ENCODE results near the gene CRAT. TPM values are rescaled to one million over a fixed set of nuclear protein-coding genes. Genes with fewer than 3 reads are reported as not detected.
"Not testable (repeated sequence)": the region's sequence is repeated elsewhere in the genome, so short reads cannot be mapped to it uniquely, and the experiment has no call there.

The CRAT gene
- total RNA-seq, 2 experiments from 2014 or later, result 14.1 to 17.6 TPM

- Mint-ChIP-seq H3K4me3 (no peak overlapping the region), H3K27me3 (no peaks in the 10 kb centered on the region), H3K36me3 (peaks cover 12% of the 10 kb centered on the region), H3K9me3 (ENCODE audit: low read depth) (no peaks in the 10 kb centered on the region), H3K4me1 (peaks cover 28% of the 10 kb centered on the region), H3K27ac (no peak overlapping the region)
- CTCF ChIA-PET, result interaction anchor here (1.2 to 14.9 kb wide), 5 partner anchors 9 to 486 kb away, joined by 3 to 254 read pairs (median 4); partner anchors contain the start of genes C9orf50 and NTMT1
- DNase-seq, result no peak
- ATAC-seq, result no peak
Measured at GRCh38 chr9:129136446-129137035, 25.9 kb upstream of the CRAT start.

GRCh38 chr9:129135476-129135875 lies 24.9 kb upstream of the CRAT start:
- H3K36me3 Mint-ChIP-seq, result peaks cover 18% of the 10 kb centered on the region
- H3K4me1 Mint-ChIP-seq, result peaks cover 22% of the 10 kb centered on the region

GRCh38 chr9:129133082-129133481 lies 22.5 kb upstream of the CRAT start:
- H3K36me3 Mint-ChIP-seq, result peaks cover 23% of the 10 kb centered on the region

More at GRCh38 chr9:129135476-129135875, 24.9 kb upstream of the CRAT start:
- no peak overlapping the region for H3K27ac Mint-ChIP-seq
- no peak overlapping the region for H3K4me3 Mint-ChIP-seq
- CTCF ChIA-PET, result interaction anchor here (1.0 to 14.9 kb wide), 5 partner anchors 8 to 487 kb away, joined by 3 to 254 read pairs (median 4); partner anchors contain the start of genes C9orf50 and NTMT1
- no peaks in the 10 kb centered on the region for H3K27me3 Mint-ChIP-seq
- DNase-seq, result no peak
- no peak for ATAC-seq
- no peaks in the 10 kb centered on the region for H3K9me3 Mint-ChIP-seq (ENCODE audit: low read depth)

GRCh38 chr9:129131300-129132145 lies 20.9 kb upstream of the CRAT start:
- Mint-ChIP-seq H3K9me3 (ENCODE audit: low read depth) (no peaks in the 10 kb centered on the region), H3K27ac (no peak overlapping the region), H3K36me3 (peaks cover 23% of the 10 kb centered on the region), H3K4me3 (no peak overlapping the region), H3K27me3 (no peaks in the 10 kb centered on the region), H3K4me1 (peaks cover 9% of the 10 kb centered on the region)
- CTCF ChIA-PET, result interaction anchor here (0.6 to 14.9 kb wide), 56 partner anchors 9 to 660 kb away, joined by 3 to 254 read pairs (median 4); partner anchors contain the start of genes C9orf50, DOLPP1, IER5L and NTMT1
- ATAC-seq (peak; percentile 97), DNase-seq (peak; percentile 89)

More at GRCh38 chr9:129133082-129133481, 22.5 kb upstream of the CRAT start:
- CTCF ChIA-PET, result interaction anchor here (0.6 to 14.9 kb wide), 7 partner anchors 8 to 489 kb away, joined by 3 to 254 read pairs (median 18); partner anchors contain the start of genes C9orf50 and NTMT1
- Mint-ChIP-seq H3K9me3 (ENCODE audit: low read depth) (no peaks in the 10 kb centered on the region), H3K4me1 (peaks cover 9% of the 10 kb centered on the region), H3K4me3 (no peak overlapping the region), H3K27ac (no peak overlapping the region), H3K27me3 (no peaks in the 10 kb centered on the region)
- no peak for DNase-seq
- no peak for ATAC-seq

GRCh38 chr9:129130791-129131190 lies 20.2 kb upstream of the CRAT start:
- Mint-ChIP-seq H3K27me3 (no peaks in the 10 kb centered on the region), H3K4me3 (no peak overlapping the region), H3K36me3 (peaks cover 26% of the 10 kb centered on the region), H3K4me1 (peaks cover 9% of the 10 kb centered on the region), H3K27ac (no peak overlapping the region), H3K9me3 (ENCODE audit: low read depth) (no peaks in the 10 kb centered on the region)
- ATAC-seq (no peak), DNase-seq (no peak)
- CTCF ChIA-PET, result interaction anchor here (0.6 to 14.9 kb wide), 22 partner anchors 10 to 929 kb away, joined by 3 to 254 read pairs (median 5); partner anchors contain the start of genes C9orf50, DOLPP1, NTMT1 and PTPA

GRCh38 chr9:129130271-129130670 lies 19.7 kb upstream of the CRAT start:
- not testable (repeated sequence) for H3K27me3 Mint-ChIP-seq; H3K9me3 Mint-ChIP-seq (ENCODE audit: low read depth); H3K27ac Mint-ChIP-seq; H3K4me3 Mint-ChIP-seq; H3K4me1 Mint-ChIP-seq; ATAC-seq; DNase-seq
- CTCF ChIA-PET, result interaction anchor here (0.6 to 14.9 kb wide), 12 partner anchors 11 to 928 kb away, joined by 3 to 254 read pairs (median 12); partner anchors contain the start of genes C9orf50, DOLPP1, NTMT1 and PTPA
- peaks cover 26% of the 10 kb centered on the region for H3K36me3 Mint-ChIP-seq

GRCh38 chr9:129128689-129129088 lies 18.1 kb upstream of the CRAT start:
- no peak for ATAC-seq
- H3K4me3 Mint-ChIP-seq, result no peak overlapping the region
- DNase-seq, result no peak
- H3K27ac Mint-ChIP-seq, result no peak overlapping the region
- H3K36me3 Mint-ChIP-seq, result peaks cover 27% of the 10 kb centered on the region
- CTCF ChIA-PET, result interaction anchor here (1.1 to 14.9 kb wide), 3 partner anchors 12 to 494 kb away, joined by 3 to 254 read pairs (median 214); partner anchors contain the start of genes C9orf50 and NTMT1
- no peaks in the 10 kb centered on the region for H3K9me3 Mint-ChIP-seq (ENCODE audit: low read depth)
- peaks cover 9% of the 10 kb centered on the region for H3K4me1 Mint-ChIP-seq
- no peaks in the 10 kb centered on the region for H3K27me3 Mint-ChIP-seq

GRCh38 chr9:129126749-129127618 lies 16.4 kb upstream of the CRAT start:
- CTCF ChIA-PET, result interaction anchor here (0.9 to 14.1 kb wide), 4 partner anchors 14 to 498 kb away, joined by 3 to 254 read pairs (median 4); no protein-coding TSS in a partner anchor
- DNase-seq (no peak), ATAC-seq (no peak)
- peaks cover 8% of the 10 kb centered on the region for H3K4me1 Mint-ChIP-seq
- H3K9me3 Mint-ChIP-seq (ENCODE audit: low read depth), result no peaks in the 10 kb centered on the region
- H3K27me3 Mint-ChIP-seq, result no peaks in the 10 kb centered on the region
- no peak overlapping the region for H3K4me3 Mint-ChIP-seq
- no peak overlapping the region for H3K27ac Mint-ChIP-seq
- H3K36me3 Mint-ChIP-seq, result peaks cover 24% of the 10 kb centered on the region

GRCh38 chr9:129125478-129125877 lies 14.9 kb upstream of the CRAT start:
- CTCF ChIA-PET, result interaction anchor here (0.6 to 14.1 kb wide), 4 partner anchors 15 to 526 kb away, joined by 3 to 254 read pairs (median 3); no protein-coding TSS in a partner anchor
- no peak overlapping the region for H3K27ac Mint-ChIP-seq
- H3K27me3 Mint-ChIP-seq, result no peaks in the 10 kb centered on the region
- DNase-seq, result no peak
- ATAC-seq, result no peak
- no peaks in the 10 kb centered on the region for H3K4me1 Mint-ChIP-seq
- no peaks in the 10 kb centered on the region for H3K9me3 Mint-ChIP-seq (ENCODE audit: low read depth)
- peaks cover 30% of the 10 kb centered on the region for H3K36me3 Mint-ChIP-seq
- H3K4me3 Mint-ChIP-seq, result no peak overlapping the region

- no peak overlapping the region for H3K4me3 Mint-ChIP-seq
- no peak overlapping the region for H3K27ac Mint-ChIP-seq
- H3K4me1 Mint-ChIP-seq, result no peaks in the 10 kb centered on the region
- no peaks in the 10 kb centered on the region for H3K9me3 Mint-ChIP-seq (ENCODE audit: low read depth)
- no peaks in the 10 kb centered on the region for H3K27me3 Mint-ChIP-seq
- no peak for DNase-seq
- CTCF ChIA-PET, result interaction anchor here (1.2 to 14.1 kb wide), 3 partner anchors 12 to 49 kb away, joined by 3 to 254 read pairs (median 3); no protein-coding TSS in a partner anchor
- peaks cover 30% of the 10 kb centered on the region for H3K36me3 Mint-ChIP-seq
- ATAC-seq, result no peak
Measured at GRCh38 chr9:129124506-129125069, 14.0 kb upstream of the CRAT start.

- H3K9me3 Mint-ChIP-seq (ENCODE audit: low read depth); H3K4me1 Mint-ChIP-seq; DNase-seq; H3K4me3 Mint-ChIP-seq; H3K27ac Mint-ChIP-seq; H3K27me3 Mint-ChIP-seq; ATAC-seq: not testable (repeated sequence)
- peaks cover 30% of the 10 kb centered on the region for H3K36me3 Mint-ChIP-seq
- CTCF ChIA-PET, result interaction anchor here (1.1 to 14.1 kb wide), 3 partner anchors 9 to 18 kb away, joined by 3 to 254 read pairs (median 26); partner anchors contain the start of gene PTPA
Measured at GRCh38 chr9:129122976-129123375, 12.4 kb upstream of the CRAT start.

- peaks cover 27% of the 10 kb centered on the region for H3K36me3 Mint-ChIP-seq
- no peaks in the 10 kb centered on the region for H3K4me1 Mint-ChIP-seq
- no peaks in the 10 kb centered on the region for H3K27me3 Mint-ChIP-seq
- no peaks in the 10 kb centered on the region for H3K9me3 Mint-ChIP-seq (ENCODE audit: low read depth)
- DNase-seq (no peak), ATAC-seq (no peak)
- H3K4me3 Mint-ChIP-seq, result no peak overlapping the region
- CTCF ChIA-PET, result interaction anchor here (1.1 to 14.1 kb wide), 3 partner anchors 10 to 19 kb away, joined by 3 to 254 read pairs (median 26); partner anchors contain the start of gene PTPA
- H3K27ac Mint-ChIP-seq, result no peak overlapping the region
Measured at GRCh38 chr9:129122133-129122532, 11.5 kb upstream of the CRAT start.
